ENCODE measurements around the gene KCNIP4. TPM values are rescaled to one million over a fixed set of nuclear protein-coding genes. Genes with fewer than 3 reads are reported as not detected.

KCNIP4 gene
- polyA plus RNA-seq, 1 donor (not counting 4 experiments of a cell fraction or from before 2014, with no cell fraction given), result 0.07 TPM

DNA sequence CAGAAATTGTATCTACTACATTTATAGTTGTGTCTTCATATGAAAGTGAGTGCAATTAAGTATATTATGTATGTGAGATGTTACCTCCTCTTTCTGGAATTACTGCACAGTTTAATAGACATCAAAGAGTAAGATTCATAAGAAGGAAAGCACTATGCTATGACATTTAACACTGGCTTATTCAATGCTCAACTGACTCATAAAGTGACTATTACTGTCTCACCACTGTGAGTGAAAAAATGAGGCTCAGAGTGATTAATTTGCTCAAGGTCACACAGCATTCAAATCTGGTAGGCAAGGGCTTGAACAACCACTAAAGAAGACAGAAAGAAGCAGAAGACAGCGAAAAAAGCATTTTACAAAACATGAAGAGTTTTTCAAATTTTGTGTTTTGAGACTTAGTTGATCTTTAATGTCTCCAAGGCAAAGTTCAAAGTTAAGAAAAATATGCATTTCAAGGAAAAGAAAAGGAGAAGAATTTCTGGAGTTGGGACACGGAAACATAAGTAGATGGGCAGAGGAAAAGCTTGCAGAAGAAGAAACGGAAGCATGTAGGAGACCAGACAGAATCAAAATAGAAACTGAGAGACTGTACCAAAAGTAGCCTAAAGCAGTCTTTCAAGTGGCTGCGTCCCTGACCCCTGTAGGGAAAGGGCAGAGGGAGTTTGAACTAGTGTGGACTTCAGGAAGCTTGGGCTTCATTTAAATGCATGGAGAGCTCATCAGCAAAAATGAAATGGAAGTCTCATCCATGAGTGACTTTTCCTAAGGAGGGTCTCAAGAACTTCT is 66.3 kb downstream of the KCNIP4 start:
- H3K36me3 ChIP-seq (ENCODE audit: control insufficient read depth in 2 of 2, extremely low read depth in 1 of 2, insufficient read depth in 2 of 2, low read length in 2 of 2), result no peaks in the 10 kb centered on the region
- peak; percentile 46 for FAIRE-seq
- no peak overlapping the region for H3K9ac ChIP-seq (ENCODE audit: control insufficient read depth, extremely low read depth, insufficient read depth, low read length)
- no peaks in the 10 kb centered on the region for H3K9me1 ChIP-seq (ENCODE audit: control insufficient read depth, extremely low read depth, insufficient read depth, low read length)
- H3K79me2 ChIP-seq (ENCODE audit: control insufficient read depth, insufficient read depth, low read length), result no peaks in the 10 kb centered on the region
- H3K4me1 ChIP-seq (ENCODE audit: control insufficient read depth, extremely low read depth, insufficient read depth, low read length), result no peaks in the 10 kb centered on the region
- no peak overlapping the region for H3K4me2 ChIP-seq (ENCODE audit: control insufficient read depth, extremely low read depth, insufficient read depth, low read depth, low read length)
- no peak overlapping the region for H2AFZ ChIP-seq (ENCODE audit: control insufficient read depth, low read length)
- H3K9me3 ChIP-seq (ENCODE audit: control insufficient read depth, low read depth, low read length), result no peaks in the 10 kb centered on the region
- no peaks in the 10 kb centered on the region for H4K20me1 ChIP-seq (ENCODE audit: control insufficient read depth, extremely low read depth, insufficient read depth, low read length)
- no peak for TF ChIP-seq EZH2 (IDR thresholded peaks at IDR 0.05; ENCODE audit: low read length)
- TF ChIP-seq, protein P1, sequence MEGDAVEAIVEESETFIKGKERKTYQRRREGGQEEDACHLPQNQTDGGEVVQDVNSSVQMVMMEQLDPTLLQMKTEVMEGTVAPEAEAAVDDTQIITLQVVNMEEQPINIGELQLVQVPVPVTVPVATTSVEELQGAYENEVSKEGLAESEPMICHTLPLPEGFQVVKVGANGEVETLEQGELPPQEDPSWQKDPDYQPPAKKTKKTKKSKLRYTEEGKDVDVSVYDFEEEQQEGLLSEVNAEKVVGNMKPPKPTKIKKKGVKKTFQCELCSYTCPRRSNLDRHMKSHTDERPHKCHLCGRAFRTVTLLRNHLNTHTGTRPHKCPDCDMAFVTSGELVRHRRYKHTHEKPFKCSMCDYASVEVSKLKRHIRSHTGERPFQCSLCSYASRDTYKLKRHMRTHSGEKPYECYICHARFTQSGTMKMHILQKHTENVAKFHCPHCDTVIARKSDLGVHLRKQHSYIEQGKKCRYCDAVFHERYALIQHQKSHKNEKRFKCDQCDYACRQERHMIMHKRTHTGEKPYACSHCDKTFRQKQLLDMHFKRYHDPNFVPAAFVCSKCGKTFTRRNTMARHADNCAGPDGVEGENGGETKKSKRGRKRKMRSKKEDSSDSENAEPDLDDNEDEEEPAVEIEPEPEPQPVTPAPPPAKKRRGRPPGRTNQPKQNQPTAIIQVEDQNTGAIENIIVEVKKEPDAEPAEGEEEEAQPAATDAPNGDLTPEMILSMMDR (optimal IDR thresholded peaks at IDR 0.05 in 1 of 3, IDR thresholded peaks at IDR 0.05 in 1 of 3, conservative IDR thresholded peaks at IDR 0.05 in 1 of 3; ENCODE audit: extremely low read depth in 1 of 3, insufficient read depth in 2 of 3, low read length in 3 of 3), result no peak
- DNase-seq (ENCODE audit: low read depth, low spot score), result no peak
- H3K27me3 ChIP-seq (ENCODE audit: control insufficient read depth, extremely low read depth, insufficient read depth, low read length), result no peaks in the 10 kb centered on the region
- dilution Hi-C loops (cut with MboI; ENCODE audit: extremely low pct_ligation_motif_present, low sequenced_read_pairs), result no loop called here
- H3K4me3 ChIP-seq (ENCODE audit: control insufficient read depth in 2 of 3, extremely low read depth in 1 of 3, insufficient read depth in 2 of 3, low read depth in 1 of 3, low read length in 3 of 3), result no peak overlapping the region
- H3K27ac ChIP-seq (ENCODE audit: control insufficient read depth, insufficient read depth, low read length), result no peak overlapping the region

DNA sequence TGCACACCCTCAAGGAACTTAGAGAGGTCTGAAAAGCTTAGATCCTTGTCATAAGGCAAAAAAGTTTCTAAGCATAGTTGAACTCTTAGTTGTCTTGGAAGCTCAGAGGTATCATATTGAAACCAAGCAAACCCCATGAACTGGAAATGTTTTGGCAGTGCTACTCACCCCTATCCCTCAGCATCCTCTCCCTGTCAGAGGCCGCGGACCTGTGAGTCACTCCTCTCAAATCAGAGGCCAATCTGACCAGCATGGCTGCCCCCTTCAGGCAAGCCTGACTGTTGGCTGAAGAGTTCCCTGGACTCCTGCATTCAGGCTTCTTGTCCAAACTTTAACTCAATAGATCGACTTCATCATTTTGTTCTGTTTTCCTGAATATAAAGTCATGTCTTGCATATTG is 69.4 kb downstream of the KCNIP4 start:
- no peak for FAIRE-seq
- Histone ChIP-seq H4K20me1 (ENCODE audit: control insufficient read depth, extremely low read depth, insufficient read depth, low read length) (no peaks in the 10 kb centered on the region), H3K4me2 (ENCODE audit: control insufficient read depth, extremely low read depth, insufficient read depth, low read depth, low read length) (no peak overlapping the region), H3K4me3 (ENCODE audit: control insufficient read depth in 2 of 3, extremely low read depth in 1 of 3, insufficient read depth in 2 of 3, low read depth in 1 of 3, low read length in 3 of 3) (no peak overlapping the region), H3K9ac (ENCODE audit: control insufficient read depth, extremely low read depth, insufficient read depth, low read length) (no peak overlapping the region), H3K9me3 (ENCODE audit: control insufficient read depth, low read depth, low read length) (no peaks in the 10 kb centered on the region), H3K27me3 (ENCODE audit: control insufficient read depth, extremely low read depth, insufficient read depth, low read length) (no peaks in the 10 kb centered on the region), H3K27ac (ENCODE audit: control insufficient read depth, insufficient read depth, low read length) (no peak overlapping the region), H3K36me3 (ENCODE audit: control insufficient read depth in 2 of 2, extremely low read depth in 1 of 2, insufficient read depth in 2 of 2, low read length in 2 of 2) (no peaks in the 10 kb centered on the region), H3K79me2 (ENCODE audit: control insufficient read depth, insufficient read depth, low read length) (no peaks in the 10 kb centered on the region), H3K4me1 (ENCODE audit: control insufficient read depth, extremely low read depth, insufficient read depth, low read length) (no peaks in the 10 kb centered on the region), H2AFZ (ENCODE audit: control insufficient read depth, low read length) (no peak overlapping the region), H3K9me1 (ENCODE audit: control insufficient read depth, extremely low read depth, insufficient read depth, low read length) (no peaks in the 10 kb centered on the region)
- dilution Hi-C loops (cut with MboI; ENCODE audit: extremely low pct_ligation_motif_present, low sequenced_read_pairs), result no loop called here
- TF ChIP-seq EZH2 (IDR thresholded peaks at IDR 0.05; ENCODE audit: low read length), result no peak
- TF ChIP-seq, protein P1 (optimal IDR thresholded peaks at IDR 0.05 in 1 of 3, IDR thresholded peaks at IDR 0.05 in 1 of 3, conservative IDR thresholded peaks at IDR 0.05 in 1 of 3; ENCODE audit: extremely low read depth in 1 of 3, insufficient read depth in 2 of 3, low read length in 3 of 3), result peak in 1 of 3 experiments; percentile 15
- DNase-seq (ENCODE audit: low read depth, low spot score), result no peak

Data from keratinocyte (primary cell).